Keratinocyte (primary cell): Measurements from ENCODE around the gene UBXN2A. TPM values are rescaled to one million over a fixed set of nuclear protein-coding genes. Genes with fewer than 3 reads are reported as not detected.

Experiments
- DNase-seq: peaks from one replicate; pipeline ENCODE4 v3.0.0-alpha.2; 2011; ENCODE audit warnings: low read depth, missing footprints, low spot score
- FAIRE-seq: peaks from 2 replicates; lab custom pipeline; 2011; peaks lifted over from hg19 to GRCh38; lab: Jason Lieb, UNC
- H2AFZ ChIP-seq: 2 replicates; pipeline ENCODE4 v1.6.0; 2012; ENCODE audit warnings: low read length, control low read depth, inconsistent platforms; ENCODE audit not compliant: control insufficient read depth
- H3K27ac ChIP-seq: 2 replicates; pipeline ENCODE4 v1.5.1; 2011; ENCODE audit warnings: low read length; ENCODE audit not compliant: control insufficient read depth, insufficient read depth
- H3K27me3 ChIP-seq: 3 replicates; pipeline ENCODE4 v1.6.0; 2011; ENCODE audit warnings: low read length; ENCODE audit not compliant: control insufficient read depth, insufficient read depth; ENCODE audit errors: extremely low read depth
- H3K36me3 ChIP-seq, 2 experiments: 2 replicates in 1 of 2; 3 replicates in 1 of 2; pipeline ENCODE4 v1.5.1; 2011; ENCODE audit warnings: low read length in 2 of 2, mild to moderate bottlenecking in 1 of 2; ENCODE audit not compliant: control insufficient read depth in 2 of 2, insufficient read depth in 2 of 2; ENCODE audit errors: extremely low read depth in 1 of 2
- H3K4me1 ChIP-seq: 3 replicates; pipeline ENCODE4 v1.5.1; 2011; ENCODE audit warnings: low read length; ENCODE audit not compliant: control insufficient read depth, insufficient read depth; ENCODE audit errors: extremely low read depth
- H3K4me2 ChIP-seq: 3 replicates; pipeline ENCODE4 v1.6.0; 2011; ENCODE audit warnings: low read depth, low read length; ENCODE audit not compliant: control insufficient read depth, insufficient read depth; ENCODE audit errors: extremely low read depth
- H3K4me3 ChIP-seq, 3 experiments: fragments of 200-600 bp in 1 of 3; sonication (generic) in 1 of 3; 2 replicates in 2 of 3; 3 replicates in 1 of 3; pipeline ENCODE4 v1.5.1; 2011 to 2016; ENCODE audit warnings: low read length in 3 of 3, mild to moderate bottlenecking in 3 of 3, control low read depth in 2 of 3, inconsistent platforms in 1 of 3, low read depth in 1 of 3, mixed read lengths in 1 of 3, mixed run types in 1 of 3, moderate library complexity in 1 of 3; ENCODE audit not compliant: control insufficient read depth in 2 of 3, insufficient read depth in 2 of 3; ENCODE audit errors: extremely low read depth in 1 of 3
- H3K79me2 ChIP-seq: 2 replicates; pipeline ENCODE4 v1.6.0; 2012; ENCODE audit warnings: low read length; ENCODE audit not compliant: control insufficient read depth, insufficient read depth
- H3K9ac ChIP-seq: 3 replicates; pipeline ENCODE4 v1.6.0; 2011; ENCODE audit warnings: low read length; ENCODE audit not compliant: control insufficient read depth, insufficient read depth; ENCODE audit errors: extremely low read depth
- H3K9me1 ChIP-seq: 3 replicates; pipeline ENCODE4 v1.6.0; 2011; ENCODE audit warnings: low read length; ENCODE audit not compliant: control insufficient read depth, insufficient read depth; ENCODE audit errors: extremely low read depth
- H3K9me3 ChIP-seq: 2 replicates; pipeline ENCODE4 v1.5.1; 2012; ENCODE audit warnings: low read depth, low read length; ENCODE audit not compliant: control insufficient read depth
- H4K20me1 ChIP-seq: 3 replicates; pipeline ENCODE4 v1.6.0; 2011; ENCODE audit warnings: low read length; ENCODE audit not compliant: control insufficient read depth, insufficient read depth; ENCODE audit errors: extremely low read depth
- EZH2 ChIP-seq: IDR thresholded peaks from one replicate; pipeline ENCODE4 v1.6.1; 2012; ENCODE audit warnings: inconsistent platforms, mild to moderate bottlenecking, low read length, moderate library complexity
- dilution Hi-C: fragments of 300-500 bp; cut with MboI; formaldehyde crosslinking; loops from one replicate; pipeline ENCODE4 v1.7.0; 2020; ENCODE audit warnings: low sequenced_read_pairs; ENCODE audit not compliant: extremely low pct_ligation_motif_present
- polyA plus RNA-seq, 5 experiments: library from polyadenylated mRNA; depleted of rRNA in 3 of 5; stranded (reverse) in 3 of 5; stranded (forward) in 1 of 5; unstranded in 1 of 5; fragments of >200 nt; gene quantifications; 1 replicate in 1 of 5; 2 replicates in 3 of 5; 3 replicates in 1 of 5; pipeline versions ENCODE4 v1.2.1 to v1.2.3, GENCODE V29; 2011 to 2012; ENCODE audit warnings: missing spikeins in 2 of 5, low read depth in 1 of 5, low replicate concordance in 1 of 5
- TF ChIP-seq, protein P1 (sequence below), 3 experiments: IDR thresholded peaks in 1 of 3; conservative IDR thresholded peaks in 1 of 3; optimal IDR thresholded peaks in 1 of 3; 2 replicates in 2 of 3; 3 replicates in 1 of 3; pipeline versions ENCODE3 to v1.5.1; 2011; ENCODE audit warnings: low read length in 3 of 3, mild to moderate bottlenecking in 3 of 3, moderate library complexity in 2 of 3, control low read depth in 1 of 3, inconsistent platforms in 1 of 3; ENCODE audit not compliant: insufficient read depth in 2 of 3; ENCODE audit errors: extremely low read depth in 1 of 3

UBXN2A gene
- polyA plus RNA-seq, 1 donor (not counting 4 experiments of a cell fraction or from before 2014, with no cell fraction given), result 11.7 TPM

DNA sequence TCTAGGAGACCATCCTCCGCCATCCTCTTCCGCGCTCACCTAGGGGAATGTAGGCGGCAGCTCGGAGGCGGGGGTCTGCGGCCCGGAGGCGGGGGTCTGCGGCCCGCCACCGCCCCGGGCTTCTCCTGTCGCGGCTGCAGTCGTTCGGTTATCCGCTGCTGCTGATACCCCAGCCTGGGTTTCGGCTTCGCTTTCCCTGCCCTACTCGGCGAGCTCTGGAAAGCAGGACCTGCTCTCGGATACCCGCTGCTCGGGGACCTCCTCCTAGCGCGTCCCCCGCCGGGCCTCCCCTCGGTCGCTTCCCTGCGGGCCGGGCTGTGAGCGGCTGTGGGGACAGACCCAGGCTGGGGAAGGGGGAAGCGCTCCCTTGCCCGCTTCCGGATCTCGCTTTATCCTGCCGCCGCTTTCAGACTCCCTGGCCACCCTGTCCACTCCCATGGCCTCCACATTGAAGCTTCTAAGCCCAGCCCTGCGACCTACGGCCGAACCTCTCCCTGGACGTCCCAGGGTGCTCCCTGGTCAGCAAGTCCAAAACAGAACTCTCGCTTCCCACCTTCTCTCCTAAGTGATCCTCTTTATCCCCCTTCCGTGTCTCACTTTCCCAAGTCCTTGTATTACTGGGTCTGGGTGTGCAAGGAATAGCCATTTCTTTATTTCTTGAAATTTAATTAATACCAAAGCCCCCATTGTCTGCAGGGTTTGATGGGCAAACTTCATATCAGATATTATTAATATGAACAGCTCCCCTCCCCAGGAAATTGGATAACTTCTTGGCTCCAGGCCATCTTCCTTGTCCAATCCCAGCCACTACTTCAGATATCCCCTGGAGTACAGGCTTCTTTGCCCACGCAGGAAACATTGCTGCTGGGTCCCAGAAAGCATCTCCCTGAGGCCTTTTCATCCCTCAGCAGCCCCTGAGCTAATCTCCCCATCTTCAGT lies 110.0 kb downstream of the UBXN2A start:
- DNase-seq, result no peak
- Histone ChIP-seq H3K27me3 (no peaks in the 10 kb centered on the region), H3K36me3 (peaks cover 0 to 1% of the 10 kb centered on the region in 2 experiments), H3K9me1 (no peaks in the 10 kb centered on the region), H3K9me3 (no peaks in the 10 kb centered on the region), H2AFZ (peak overlapping the region; percentile 74), H3K79me2 (peaks cover 10% of the 10 kb centered on the region), H4K20me1 (no peaks in the 10 kb centered on the region), H3K27ac (no peak overlapping the region), H3K9ac (peak overlapping the region; percentile 28), H3K4me1 (peaks cover 10% of the 10 kb centered on the region), H3K4me2 (peak overlapping the region; percentile 69), H3K4me3 (peak overlapping the region; percentile 67 to 86 (median 76))
- dilution Hi-C loops, result no loop called here
- TF ChIP-seq, protein P1, sequence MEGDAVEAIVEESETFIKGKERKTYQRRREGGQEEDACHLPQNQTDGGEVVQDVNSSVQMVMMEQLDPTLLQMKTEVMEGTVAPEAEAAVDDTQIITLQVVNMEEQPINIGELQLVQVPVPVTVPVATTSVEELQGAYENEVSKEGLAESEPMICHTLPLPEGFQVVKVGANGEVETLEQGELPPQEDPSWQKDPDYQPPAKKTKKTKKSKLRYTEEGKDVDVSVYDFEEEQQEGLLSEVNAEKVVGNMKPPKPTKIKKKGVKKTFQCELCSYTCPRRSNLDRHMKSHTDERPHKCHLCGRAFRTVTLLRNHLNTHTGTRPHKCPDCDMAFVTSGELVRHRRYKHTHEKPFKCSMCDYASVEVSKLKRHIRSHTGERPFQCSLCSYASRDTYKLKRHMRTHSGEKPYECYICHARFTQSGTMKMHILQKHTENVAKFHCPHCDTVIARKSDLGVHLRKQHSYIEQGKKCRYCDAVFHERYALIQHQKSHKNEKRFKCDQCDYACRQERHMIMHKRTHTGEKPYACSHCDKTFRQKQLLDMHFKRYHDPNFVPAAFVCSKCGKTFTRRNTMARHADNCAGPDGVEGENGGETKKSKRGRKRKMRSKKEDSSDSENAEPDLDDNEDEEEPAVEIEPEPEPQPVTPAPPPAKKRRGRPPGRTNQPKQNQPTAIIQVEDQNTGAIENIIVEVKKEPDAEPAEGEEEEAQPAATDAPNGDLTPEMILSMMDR (optimal IDR thresholded peaks at IDR 0.05 in 1 of 3, IDR thresholded peaks at IDR 0.05 in 1 of 3, conservative IDR thresholded peaks at IDR 0.05 in 1 of 3; ENCODE audit: extremely low read depth in 1 of 3, insufficient read depth in 2 of 3, low read length in 3 of 3), result no peak
- no peak for TF ChIP-seq EZH2
- FAIRE-seq, result no peak

DNA sequence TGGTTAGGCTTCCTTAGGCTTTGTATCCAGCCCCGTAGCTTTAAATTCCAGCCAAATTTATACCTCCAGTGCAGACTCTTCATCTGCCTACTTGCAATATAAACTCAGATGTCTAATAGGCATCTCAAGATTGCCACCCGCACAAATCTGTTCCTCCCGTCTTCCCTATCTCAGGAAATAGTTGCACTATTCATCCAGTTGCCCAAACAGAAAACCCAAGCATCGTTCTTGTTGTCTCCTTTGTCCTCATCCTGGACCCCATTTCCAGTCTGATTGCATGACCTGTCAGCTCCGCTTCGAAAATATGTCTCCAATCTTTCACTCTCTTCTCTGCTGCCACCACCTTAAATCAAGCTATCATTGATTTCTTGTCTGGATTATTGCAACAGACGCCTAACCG lies 111.6 kb downstream of the UBXN2A start:
- no peaks in the 10 kb centered on the region for H3K9me1 ChIP-seq
- H2AFZ ChIP-seq, result no peak overlapping the region
- H3K9ac ChIP-seq, result no peak overlapping the region
- H3K27ac ChIP-seq, result no peak overlapping the region
- no peak for FAIRE-seq
- peaks cover 2% of the 10 kb centered on the region for H3K79me2 ChIP-seq
- no peak for TF ChIP-seq EZH2
- TF ChIP-seq, protein P1 (optimal IDR thresholded peaks at IDR 0.05 in 1 of 3, IDR thresholded peaks at IDR 0.05 in 1 of 3, conservative IDR thresholded peaks at IDR 0.05 in 1 of 3; ENCODE audit: extremely low read depth in 1 of 3, insufficient read depth in 2 of 3, low read length in 3 of 3), result no peak
- no peak for DNase-seq
- H3K4me2 ChIP-seq, result no peak overlapping the region
- H4K20me1 ChIP-seq, result no peaks in the 10 kb centered on the region
- H3K36me3 ChIP-seq, result peaks cover 0 to 1% of the 10 kb centered on the region in 2 experiments
- H3K4me3 ChIP-seq, result no peak overlapping the region
- dilution Hi-C loops, result no loop called here
- no peaks in the 10 kb centered on the region for H3K9me3 ChIP-seq
- H3K27me3 ChIP-seq, result no peaks in the 10 kb centered on the region
- H3K4me1 ChIP-seq, result peaks cover 5% of the 10 kb centered on the region
